NK-92 (cell line): ENCODE measurements around the gene FKTN.

Experiments used
- DNase-seq: peaks from one replicate; lab custom pipeline; 2025; ENCODE audit not compliant: unreplicated experiment; lab: John Stamatoyannopoulos, UW

Gene FKTN

DNA sequence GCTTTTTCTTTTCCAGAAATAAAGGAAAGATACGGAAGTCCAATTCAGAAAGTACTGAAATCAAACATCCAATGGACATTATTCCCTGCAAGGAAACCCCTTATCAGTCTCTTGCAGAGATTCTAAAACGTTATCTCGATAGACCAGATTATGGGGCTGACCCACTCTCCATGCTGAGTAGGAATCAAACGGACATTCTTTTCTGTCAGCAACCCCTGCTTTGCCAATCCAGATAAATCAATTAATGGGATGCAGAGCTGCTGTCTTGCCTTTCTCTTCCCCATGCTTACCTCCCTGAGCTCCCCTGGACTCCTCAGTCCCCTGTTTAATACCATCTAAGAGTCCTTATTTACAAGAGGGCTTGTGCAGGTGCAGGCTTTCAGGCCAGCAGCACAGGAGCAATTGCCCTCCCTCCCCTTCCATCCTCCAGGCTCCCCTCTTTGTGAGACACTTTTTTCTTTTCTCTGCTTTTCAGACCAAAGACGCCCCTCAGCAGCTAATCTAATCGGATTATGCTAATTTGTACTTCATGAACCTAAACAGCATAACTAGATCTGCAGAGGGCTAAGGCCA, 118.5 kb downstream of the FKTN start:
- no peak for DNase-seq

DNA sequence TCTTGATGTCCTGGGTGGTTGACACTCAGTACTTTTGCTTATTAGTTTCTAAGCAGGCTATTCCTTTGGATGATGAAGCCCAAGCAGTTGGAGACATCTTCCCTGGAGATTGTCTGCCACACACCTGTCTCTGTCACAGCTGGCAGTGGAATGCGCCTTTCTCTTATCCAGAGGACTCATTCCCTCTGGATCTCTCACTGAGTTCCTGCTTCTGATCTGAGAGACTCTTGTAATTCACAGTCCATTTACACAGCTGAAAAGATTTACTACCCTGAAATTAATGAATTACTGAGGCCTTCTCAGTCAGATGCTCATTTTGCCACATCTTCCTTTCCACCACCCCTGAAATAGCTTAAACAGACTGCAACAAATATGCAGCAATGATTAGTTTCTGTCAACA, 120.2 kb downstream of the FKTN start:
- no peak for DNase-seq

- no peak for DNase-seq
These were observed 120.8 kb downstream of the FKTN start for GRCh38 chr9:105678781-105679180.

- no peak for DNase-seq
These were observed 121.5 kb downstream of the FKTN start for GRCh38 chr9:105679257-105680022.

- no peak for DNase-seq
These were observed 123.4 kb downstream of the FKTN start for GRCh38 chr9:105681313-105681712.

DNA sequence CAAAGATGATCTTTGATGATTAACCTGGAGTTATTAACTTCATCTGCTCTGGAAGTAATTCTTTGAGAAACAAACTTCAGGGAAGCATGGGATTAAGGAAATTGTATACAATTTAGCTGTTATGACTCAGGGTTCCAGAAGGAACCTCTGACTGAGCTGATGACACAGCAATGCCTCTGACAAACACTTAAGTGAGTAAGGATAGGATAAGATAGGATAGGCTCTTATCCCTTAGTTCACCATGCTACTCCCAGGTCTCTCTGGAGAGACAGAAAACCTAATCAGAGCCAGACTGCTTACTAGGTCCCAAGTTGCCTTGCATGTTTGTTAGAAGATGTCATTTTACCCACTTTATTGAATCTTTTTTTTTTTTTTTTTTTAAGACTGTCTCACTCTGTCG, 123.8 kb downstream of the FKTN start:
- no peak for DNase-seq

GRCh38 chr9:105683688-105684275, 125.9 kb downstream of the FKTN start:
- DNase-seq: no peak

DNA sequence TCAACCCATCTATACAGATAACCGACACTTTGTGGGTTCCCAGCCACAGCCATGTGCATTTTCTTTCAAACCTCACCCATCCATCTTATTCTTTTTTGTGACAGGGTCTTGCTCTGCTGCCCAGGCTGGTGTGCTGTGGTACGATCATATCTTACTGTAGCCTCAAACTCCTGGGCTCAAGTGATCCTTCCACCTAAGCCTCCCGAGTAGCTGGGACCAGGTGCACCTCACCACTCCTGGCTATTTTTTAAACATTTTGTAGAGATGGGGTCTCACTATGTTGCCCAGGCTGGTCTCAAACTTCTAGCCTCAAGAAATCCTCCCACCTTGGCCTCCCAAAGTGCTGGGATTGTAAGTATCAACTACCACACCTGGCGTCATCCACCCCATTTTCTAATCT, 129.0 kb downstream of the FKTN start:
- DNase-seq: no peak
